ENCODE results near the gene SLC7A5. TPM values are rescaled to one million over a fixed set of nuclear protein-coding genes. Genes with fewer than 3 reads are reported as not detected.

The SLC7A5 gene
- total RNA-seq, 2 donors from 2014 or later: 463 to 508 TPM

- H3K9me3 Mint-ChIP-seq: no peaks in the 10 kb centered on the region
- H3K4me1 Mint-ChIP-seq (ENCODE audit: low read depth): peaks cover 84% of the 10 kb centered on the region
- H3K4me3 Mint-ChIP-seq: peak overlapping the region; percentile 78 to 86
- peak; percentile 65 to 75 for ATAC-seq (replicated peaks in 1 of 2)
- H3K27me3 Mint-ChIP-seq (ENCODE audit: low read depth): no peaks in the 10 kb centered on the region
- peak; percentile 95 for DNase-seq
- peak overlapping the region; percentile 98 for H3K27ac Mint-ChIP-seq
- H3K36me3 Mint-ChIP-seq (ENCODE audit: insufficient read depth in 2 of 2): peaks cover 23 to 47% of the 10 kb centered on the region in 2 donors
Measured at GRCh38 chr16:87853411-87854052, 15.8 kb downstream of the SLC7A5 start.

- Mint-ChIP-seq H3K9me3 (no peaks in the 10 kb centered on the region), H3K4me1 (ENCODE audit: low read depth) (peaks cover 71% of the 10 kb centered on the region), H3K36me3 (ENCODE audit: insufficient read depth in 2 of 2) (peaks cover 20 to 38% of the 10 kb centered on the region in 2 donors), H3K4me3 (peak overlapping the region in 1 of 2 donors; percentile 24), H3K27me3 (ENCODE audit: low read depth) (no peaks in the 10 kb centered on the region), H3K27ac (no peak overlapping the region)
- DNase-seq: no peak
- ATAC-seq (replicated peaks in 1 of 2): no peak
Measured at GRCh38 chr16:87851601-87852000, 17.7 kb downstream of the SLC7A5 start.

DNA sequence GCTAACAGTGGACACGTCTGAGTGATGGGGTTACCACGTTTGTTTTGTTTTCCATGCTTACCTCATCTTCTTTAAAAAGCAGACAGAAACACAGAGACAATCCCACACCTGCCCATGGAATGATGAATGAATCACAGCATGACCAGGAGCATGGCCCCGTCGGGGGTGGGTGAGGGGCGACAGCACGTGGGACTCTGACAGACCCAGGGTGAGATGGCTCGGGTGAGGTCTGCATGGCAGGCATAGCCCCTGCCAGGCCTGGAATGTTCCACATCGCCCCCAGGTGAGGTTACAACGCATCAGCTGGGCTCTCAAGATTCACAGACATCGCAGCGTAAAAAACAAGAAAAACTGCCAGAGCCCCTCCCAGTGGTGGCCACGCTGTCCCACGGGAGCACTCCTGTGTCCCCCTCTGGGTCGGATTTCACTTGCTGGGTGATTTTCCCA, 18.1 kb downstream of the SLC7A5 start:
- H3K4me3 Mint-ChIP-seq: no peak overlapping the region
- peak overlapping the region; percentile 70 for H3K27ac Mint-ChIP-seq

GRCh38 chr16:87850009-87851006, 19.0 kb downstream of the SLC7A5 start:
- Mint-ChIP-seq H3K4me1 (ENCODE audit: low read depth) (peaks cover 61% of the 10 kb centered on the region), H3K9me3 (no peaks in the 10 kb centered on the region), H3K27ac (peak overlapping the region; percentile 70), H3K36me3 (ENCODE audit: insufficient read depth in 2 of 2) (peaks cover 20 to 35% of the 10 kb centered on the region in 2 donors), H3K27me3 (ENCODE audit: low read depth) (no peaks in the 10 kb centered on the region), H3K4me3 (no peak overlapping the region)
- peak; percentile 80 for DNase-seq
- ATAC-seq (replicated peaks in 1 of 2): peak; percentile 22 to 26

More for the DNA sequence above, 18.1 kb downstream of the SLC7A5 start:
- Mint-ChIP-seq H3K9me3 (no peaks in the 10 kb centered on the region), H3K27me3 (ENCODE audit: low read depth) (no peaks in the 10 kb centered on the region), H3K4me1 (ENCODE audit: low read depth) (peaks cover 69% of the 10 kb centered on the region), H3K36me3 (ENCODE audit: insufficient read depth in 2 of 2) (peaks cover 20 to 38% of the 10 kb centered on the region in 2 donors)
- no peak for ATAC-seq (replicated peaks in 1 of 2)
- DNase-seq: no peak

DNA sequence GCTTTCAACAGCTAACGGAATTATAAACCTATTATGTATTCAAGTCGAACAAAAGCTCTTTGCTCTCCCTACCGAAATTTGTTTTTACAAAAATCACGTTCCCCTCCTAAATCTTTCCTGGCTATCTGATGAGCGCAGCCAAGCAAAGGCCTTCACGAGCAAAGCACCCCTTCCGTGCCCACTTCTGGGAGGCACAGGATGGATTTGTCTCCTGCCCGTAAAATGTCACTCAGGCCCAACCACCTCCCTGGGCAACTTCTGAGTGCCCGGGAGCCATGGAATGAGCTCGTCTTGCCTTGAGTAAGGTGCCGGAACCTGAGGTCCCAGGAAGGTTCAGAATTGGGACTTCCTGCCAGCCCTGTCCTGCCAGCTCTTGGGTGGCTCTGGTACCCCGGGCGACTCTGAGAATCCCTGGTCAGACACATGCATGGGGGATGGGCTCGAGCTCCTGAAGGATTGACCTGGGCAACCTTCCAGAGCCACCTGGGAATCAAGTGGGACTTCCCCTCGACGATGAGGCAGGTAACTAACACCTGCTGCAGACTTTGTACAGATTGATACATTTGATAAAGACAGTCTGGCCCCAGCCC, 19.8 kb downstream of the SLC7A5 start:
- H3K4me3 Mint-ChIP-seq: no peak overlapping the region
- DNase-seq (no peak), ATAC-seq (replicated peaks in 1 of 2) (no peak)
- peak overlapping the region; percentile 57 for H3K27ac Mint-ChIP-seq
- H3K9me3 Mint-ChIP-seq: no peaks in the 10 kb centered on the region
- peaks cover 23 to 37% of the 10 kb centered on the region in 2 donors for H3K36me3 Mint-ChIP-seq (ENCODE audit: insufficient read depth in 2 of 2)
- H3K27me3 Mint-ChIP-seq (ENCODE audit: low read depth): no peaks in the 10 kb centered on the region
- H3K4me1 Mint-ChIP-seq (ENCODE audit: low read depth): peaks cover 57% of the 10 kb centered on the region

DNA sequence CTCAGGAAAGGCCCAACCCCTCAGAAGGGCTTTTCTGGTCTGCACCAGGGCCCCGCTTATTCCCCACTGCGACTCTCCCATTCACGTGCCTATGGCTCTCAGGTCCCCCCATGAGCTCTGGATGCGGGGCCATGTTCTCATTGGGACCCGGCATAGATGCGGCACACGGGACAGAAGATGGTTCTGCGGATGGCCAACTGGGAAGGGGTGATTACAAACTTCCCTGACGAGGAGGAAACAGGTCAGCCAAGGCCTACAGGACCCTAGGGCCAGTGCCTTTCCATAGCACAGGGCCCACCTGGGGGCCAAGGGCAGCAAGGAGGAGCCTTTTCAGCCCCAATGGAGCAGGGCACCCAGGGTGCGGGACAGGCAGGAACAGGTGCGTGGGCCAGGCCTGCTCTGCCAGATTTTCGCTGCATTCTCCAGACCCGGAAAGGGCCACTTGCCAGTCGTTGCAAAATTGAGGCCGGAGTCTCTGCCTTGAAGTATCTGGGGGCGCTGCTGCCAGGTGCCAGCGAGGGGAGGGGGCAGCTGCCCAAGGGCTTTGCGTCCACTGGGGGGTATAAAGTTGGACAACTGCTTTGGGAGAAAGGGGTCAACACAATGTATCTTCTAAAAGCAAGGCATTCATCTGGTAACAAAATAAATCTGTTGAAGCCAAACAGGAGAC, 20.5 kb downstream of the SLC7A5 start:
- peaks cover 21 to 38% of the 10 kb centered on the region in 2 donors for H3K36me3 Mint-ChIP-seq (ENCODE audit: insufficient read depth in 2 of 2)
- no peaks in the 10 kb centered on the region for H3K9me3 Mint-ChIP-seq
- no peak for ATAC-seq (replicated peaks in 1 of 2)
- H3K4me3 Mint-ChIP-seq: no peak overlapping the region
- no peaks in the 10 kb centered on the region for H3K27me3 Mint-ChIP-seq (ENCODE audit: low read depth)
- DNase-seq: no peak
- H3K27ac Mint-ChIP-seq: peak overlapping the region; percentile 79
- H3K4me1 Mint-ChIP-seq (ENCODE audit: low read depth): peaks cover 53% of the 10 kb centered on the region

GRCh38 chr16:87847785-87848675, 21.3 kb downstream of the SLC7A5 start:
- Mint-ChIP-seq H3K27ac (no peak overlapping the region), H3K36me3 (ENCODE audit: insufficient read depth in 2 of 2) (peaks cover 19 to 38% of the 10 kb centered on the region in 2 donors), H3K27me3 (ENCODE audit: low read depth) (no peaks in the 10 kb centered on the region), H3K4me1 (ENCODE audit: low read depth) (peaks cover 45% of the 10 kb centered on the region), H3K9me3 (no peaks in the 10 kb centered on the region), H3K4me3 (no peak overlapping the region)
- ATAC-seq (replicated peaks in 1 of 2) (no peak), DNase-seq (no peak)

DNA sequence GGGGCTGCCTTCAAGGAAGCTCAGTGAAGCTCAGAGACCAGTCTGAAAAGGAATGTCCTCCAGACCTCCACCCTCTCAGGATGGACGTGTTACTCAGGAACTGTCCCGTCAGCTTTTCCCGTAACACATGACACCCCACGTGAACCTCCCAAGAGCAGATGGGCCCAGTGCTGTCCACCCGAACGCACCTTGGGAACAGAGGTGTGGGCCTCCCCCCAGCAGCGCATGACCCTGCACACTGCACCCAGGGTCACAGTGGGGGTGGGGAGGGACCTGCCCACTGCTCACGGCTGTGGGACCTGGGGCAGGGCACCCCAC, 21.9 kb downstream of the SLC7A5 start:
- no peak overlapping the region for H3K4me3 Mint-ChIP-seq
- H3K36me3 Mint-ChIP-seq (ENCODE audit: insufficient read depth in 2 of 2): peaks cover 16 to 41% of the 10 kb centered on the region in 2 donors
- ATAC-seq (replicated peaks in 1 of 2) (no peak), DNase-seq (no peak)
- H3K27me3 Mint-ChIP-seq (ENCODE audit: low read depth): no peaks in the 10 kb centered on the region
- no peak overlapping the region for H3K27ac Mint-ChIP-seq
- H3K9me3 Mint-ChIP-seq: no peaks in the 10 kb centered on the region
- H3K4me1 Mint-ChIP-seq (ENCODE audit: low read depth): peaks cover 40% of the 10 kb centered on the region

- DNase-seq (no peak), ATAC-seq (replicated peaks in 1 of 2) (no peak)
- H3K4me1 Mint-ChIP-seq (ENCODE audit: low read depth): peaks cover 40% of the 10 kb centered on the region
- no peaks in the 10 kb centered on the region for H3K9me3 Mint-ChIP-seq
- H3K36me3 Mint-ChIP-seq (ENCODE audit: insufficient read depth in 2 of 2): peaks cover 16 to 41% of the 10 kb centered on the region in 2 donors
- H3K27me3 Mint-ChIP-seq (ENCODE audit: low read depth): no peaks in the 10 kb centered on the region
- no peak overlapping the region for H3K4me3 Mint-ChIP-seq
- no peak overlapping the region for H3K27ac Mint-ChIP-seq
Measured at GRCh38 chr16:87846705-87847466, 22.4 kb downstream of the SLC7A5 start.

GRCh38 chr16:87845807-87846619, 23.3 kb downstream of the SLC7A5 start:
- ATAC-seq (replicated peaks in 1 of 2) (no peak), DNase-seq (no peak)
- Mint-ChIP-seq H3K36me3 (ENCODE audit: insufficient read depth in 2 of 2) (peaks cover 15 to 38% of the 10 kb centered on the region in 2 donors), H3K27ac (no peak overlapping the region), H3K9me3 (no peaks in the 10 kb centered on the region), H3K4me3 (no peak overlapping the region), H3K27me3 (ENCODE audit: low read depth) (no peaks in the 10 kb centered on the region), H3K4me1 (ENCODE audit: low read depth) (peaks cover 37% of the 10 kb centered on the region)

- Mint-ChIP-seq H3K36me3 (ENCODE audit: insufficient read depth in 2 of 2) (peaks cover 10 to 31% of the 10 kb centered on the region in 2 donors), H3K4me1 (ENCODE audit: low read depth) (peaks cover 29% of the 10 kb centered on the region), H3K4me3 (no peak overlapping the region), H3K27me3 (ENCODE audit: low read depth) (no peaks in the 10 kb centered on the region), H3K9me3 (no peaks in the 10 kb centered on the region), H3K27ac (no peak overlapping the region)
- ATAC-seq (replicated peaks in 1 of 2) (peak; percentile 12 to 16), DNase-seq (no peak)
Measured at GRCh38 chr16:87845213-87845612, 24.1 kb downstream of the SLC7A5 start.

Data from activated T-cell treated with anti-CD3 and anti-CD28 coated beads, Interleukin-2, amount 50 U/mL, for 72 hours (primary cell).